Measurements from ENCODE around the gene NME9.

Gene NME9

DNA sequence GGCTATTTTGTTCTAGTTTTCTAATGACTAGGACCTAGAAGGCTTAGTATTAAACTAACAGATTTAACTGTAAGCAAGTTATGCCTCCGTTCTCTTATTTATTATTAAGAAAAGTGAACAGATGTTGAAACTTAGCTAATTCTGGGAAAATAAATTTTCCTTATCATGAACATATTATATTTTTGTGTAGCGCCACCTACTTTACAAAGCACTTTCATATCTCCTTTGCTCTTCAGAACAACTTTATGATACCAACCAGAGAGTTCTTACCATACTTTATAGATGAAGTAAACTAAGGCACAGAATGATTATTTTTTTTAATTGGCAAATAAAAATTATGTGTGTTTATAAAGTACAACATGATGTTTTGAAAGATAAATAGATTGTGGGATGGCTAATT, 59.4 kb downstream of the NME9 start:
- DNase-seq = no peak

DNA sequence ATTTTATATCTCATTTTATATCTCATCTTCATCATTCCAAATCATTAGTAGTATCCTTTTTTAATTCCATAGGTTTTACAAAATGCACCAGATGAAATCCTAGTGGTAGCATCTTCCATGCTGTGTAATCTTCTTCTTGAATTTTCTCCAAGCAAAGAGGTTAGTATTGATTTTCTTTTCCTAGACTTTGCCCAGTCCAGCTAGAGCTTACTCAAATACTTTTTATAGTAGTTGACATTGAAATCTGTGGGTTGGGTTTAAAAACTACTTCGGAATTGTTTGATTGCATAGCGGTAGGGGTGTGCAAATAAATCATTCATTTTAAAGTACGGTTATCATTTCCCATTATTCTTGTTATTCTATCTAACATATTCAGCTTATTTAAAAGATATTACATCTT, 62.6 kb downstream of the NME9 start:
- no peak for DNase-seq

DNA sequence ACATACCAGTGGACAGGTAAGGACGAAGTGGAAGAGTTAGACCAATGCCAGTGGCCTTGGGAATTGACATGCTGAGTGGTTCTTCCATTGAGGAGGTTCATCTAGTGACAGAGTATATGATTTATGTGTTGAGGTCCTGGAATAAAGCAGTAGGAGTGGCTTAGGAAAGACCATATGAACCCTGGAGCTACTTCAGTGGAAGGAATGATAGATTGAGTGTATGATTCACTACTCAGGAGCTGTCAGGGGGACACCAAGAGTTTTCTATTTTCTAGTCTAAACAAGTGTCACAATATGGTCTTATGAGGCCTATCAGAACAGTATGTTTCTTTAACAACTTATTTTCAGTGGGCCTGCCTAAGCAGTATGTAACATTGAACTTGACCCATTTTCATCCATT, 63.9 kb downstream of the NME9 start:
- no peak for DNase-seq

DNA sequence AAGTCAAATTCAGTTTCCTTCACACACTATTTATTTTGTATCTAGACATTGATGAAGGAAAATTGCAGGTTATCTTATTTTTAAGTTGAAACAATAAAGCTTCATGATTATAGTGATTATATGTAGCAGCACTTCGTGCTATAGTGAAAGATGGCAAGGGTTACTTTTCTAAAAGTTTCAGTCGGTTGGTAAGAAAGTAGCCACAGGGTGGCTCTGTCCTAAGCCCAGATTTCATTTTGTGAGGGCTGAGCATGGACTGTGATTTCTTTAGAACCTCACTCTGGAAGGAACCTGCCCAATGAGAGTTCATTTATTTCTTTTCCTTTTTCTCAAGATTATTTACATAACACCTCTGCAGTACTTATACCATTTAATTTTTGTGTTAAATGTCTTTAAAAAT, 66.5 kb downstream of the NME9 start:
- DNase-seq = no peak

GRCh38 chr3:138260611-138261010, 69.0 kb downstream of the NME9 start:
- DNase-seq = no peak

DNA sequence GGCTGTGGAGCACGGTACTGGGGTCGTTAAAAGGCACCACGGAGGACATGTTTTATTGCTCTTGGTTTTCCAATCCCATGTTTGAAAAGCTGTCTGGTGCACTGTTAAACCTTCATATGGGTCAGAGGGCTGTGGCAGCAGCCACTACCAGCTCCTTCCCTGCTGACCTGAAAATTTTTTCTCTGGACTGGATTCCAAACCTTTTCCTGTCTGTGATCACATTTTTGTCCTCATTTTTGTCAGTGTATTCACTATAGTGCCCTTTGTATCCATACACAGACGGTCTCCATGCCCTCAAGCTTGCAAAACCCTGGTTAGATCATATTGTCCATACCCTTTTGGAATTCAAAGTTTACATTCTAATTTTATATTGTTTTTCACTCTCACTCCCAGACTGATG, 70.5 kb downstream of the NME9 start:
- no peak for DNase-seq

DNA sequence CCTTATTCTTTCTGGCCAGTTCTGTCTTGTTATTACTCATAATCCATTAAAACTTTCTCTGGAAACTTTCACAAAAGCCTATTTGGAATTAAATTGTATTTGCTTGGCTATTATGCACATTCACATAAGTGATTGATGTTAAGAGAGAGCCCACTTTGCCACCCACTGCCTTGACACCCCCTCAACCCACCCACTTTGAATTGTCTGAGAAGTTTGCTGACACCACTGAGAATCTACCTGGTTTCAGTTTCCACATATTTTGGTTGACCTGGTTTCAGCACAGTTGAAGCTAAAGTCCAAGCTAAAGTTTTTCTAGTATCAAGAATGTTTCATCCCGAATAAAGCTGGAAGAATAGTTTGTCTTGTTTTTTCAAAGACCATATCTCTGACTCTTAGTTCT, 71.7 kb downstream of the NME9 start:
- no peak for DNase-seq

- DNase-seq = no peak
These were observed 73.6 kb downstream of the NME9 start for GRCh38 chr3:138256022-138256421.

DNA sequence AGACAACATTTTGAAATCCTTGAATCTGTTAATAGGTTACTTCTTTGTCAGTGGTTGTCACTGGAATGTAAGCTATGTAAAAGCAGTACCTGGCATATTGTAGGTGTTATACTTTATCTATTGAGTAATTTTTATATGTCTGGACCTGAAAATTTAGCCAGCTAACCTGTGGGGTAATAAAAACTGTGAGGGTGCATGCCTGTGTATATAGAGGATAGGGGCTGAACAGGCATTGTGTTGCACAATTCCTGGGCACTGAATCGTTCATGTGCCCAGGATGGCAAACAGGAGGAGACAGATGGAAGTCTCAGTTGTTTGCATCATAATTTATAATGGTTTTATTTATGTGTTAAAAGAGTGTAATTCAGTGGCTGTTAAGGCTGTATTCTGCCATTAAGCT, 75.4 kb downstream of the NME9 start:
- no peak for DNase-seq

- DNase-seq = no peak
These were observed 76.0 kb downstream of the NME9 start for GRCh38 chr3:138253609-138254008.

Measured in effector CD4-positive, alpha-beta T cell (primary cell).